Measurements from ENCODE around the gene SEC14L3.
A peak's percentile ranks its signal among the peaks of the same experiment; 100 is the strongest.

The SEC14L3 gene

DNA sequence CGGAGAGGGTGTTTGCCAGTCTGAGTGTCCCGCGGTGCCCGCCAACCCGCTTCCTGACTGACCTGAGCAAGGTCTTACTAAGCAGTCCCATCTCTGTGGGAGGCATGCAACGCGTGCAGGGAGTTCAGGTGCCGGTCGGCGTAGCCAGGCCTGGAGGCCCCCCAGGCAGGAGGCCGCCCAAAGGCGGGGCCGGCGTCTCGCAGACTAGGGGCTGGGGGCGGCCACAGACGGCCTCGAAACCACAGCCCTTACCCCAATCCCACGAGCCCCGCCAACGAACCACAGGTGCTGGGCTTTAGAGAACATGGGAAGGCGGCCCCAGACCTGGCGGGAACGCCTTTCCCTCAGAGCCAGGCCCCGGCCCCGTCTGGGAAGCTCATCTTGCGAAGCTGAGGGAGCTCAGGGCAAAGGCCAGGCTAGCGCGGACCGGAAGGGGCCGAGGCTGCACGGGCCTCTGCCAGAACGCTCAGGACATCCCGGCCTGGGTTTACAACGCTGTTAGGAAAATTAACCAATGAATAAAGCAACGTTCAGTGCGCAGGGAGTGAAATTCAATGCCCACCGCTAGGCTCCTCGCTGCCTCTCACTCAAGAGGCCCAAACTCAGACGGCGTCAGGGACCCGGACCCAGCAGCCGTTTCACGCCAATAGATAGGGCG is 48.4 kb downstream of the SEC14L3 start:
- DNase-seq, result peak in 6 of 14 donors; percentile 64 to 82 (median 78)

DNA sequence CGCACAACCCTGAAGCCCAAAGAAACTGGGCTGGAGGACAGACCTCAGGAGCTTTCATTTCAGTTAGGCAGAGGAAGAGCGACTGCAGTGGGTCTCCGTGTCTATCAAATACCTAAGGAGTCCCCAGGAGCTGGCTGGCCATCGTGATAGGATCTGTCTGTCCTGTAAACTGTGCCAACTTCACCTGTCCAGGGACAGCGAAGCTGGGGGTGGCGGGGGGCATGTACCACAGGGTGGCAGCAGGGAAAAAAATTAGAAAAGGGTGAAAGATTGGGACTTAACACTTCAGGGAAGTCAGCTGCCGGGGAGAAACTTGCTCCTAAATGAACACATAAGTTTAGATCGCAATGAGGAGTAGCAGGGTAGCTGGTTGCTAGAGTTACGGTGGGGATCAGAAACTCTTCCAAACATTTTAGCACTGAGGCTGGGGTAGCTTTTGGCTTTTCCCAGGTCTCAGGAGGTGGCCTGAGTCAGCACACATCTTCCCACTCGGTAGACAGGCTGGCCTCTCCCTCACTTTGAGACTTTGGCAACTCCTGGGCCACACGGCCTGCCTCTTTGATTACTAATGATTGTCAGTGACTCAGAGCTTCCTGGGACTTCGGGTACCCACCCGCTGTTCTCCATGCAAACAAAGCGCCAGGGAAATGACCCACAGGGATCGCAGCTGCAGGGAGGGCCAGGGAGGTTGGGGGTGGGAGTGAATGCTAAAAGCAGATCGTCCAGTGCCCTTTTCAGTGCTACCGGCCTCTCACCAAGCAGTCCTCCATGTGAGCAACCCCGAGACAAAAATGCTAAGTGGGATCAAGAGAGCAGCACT is 49.1 kb downstream of the SEC14L3 start:
- peak in 11 of 14 donors; percentile 54 to 94 (median 76) for DNase-seq

DNA sequence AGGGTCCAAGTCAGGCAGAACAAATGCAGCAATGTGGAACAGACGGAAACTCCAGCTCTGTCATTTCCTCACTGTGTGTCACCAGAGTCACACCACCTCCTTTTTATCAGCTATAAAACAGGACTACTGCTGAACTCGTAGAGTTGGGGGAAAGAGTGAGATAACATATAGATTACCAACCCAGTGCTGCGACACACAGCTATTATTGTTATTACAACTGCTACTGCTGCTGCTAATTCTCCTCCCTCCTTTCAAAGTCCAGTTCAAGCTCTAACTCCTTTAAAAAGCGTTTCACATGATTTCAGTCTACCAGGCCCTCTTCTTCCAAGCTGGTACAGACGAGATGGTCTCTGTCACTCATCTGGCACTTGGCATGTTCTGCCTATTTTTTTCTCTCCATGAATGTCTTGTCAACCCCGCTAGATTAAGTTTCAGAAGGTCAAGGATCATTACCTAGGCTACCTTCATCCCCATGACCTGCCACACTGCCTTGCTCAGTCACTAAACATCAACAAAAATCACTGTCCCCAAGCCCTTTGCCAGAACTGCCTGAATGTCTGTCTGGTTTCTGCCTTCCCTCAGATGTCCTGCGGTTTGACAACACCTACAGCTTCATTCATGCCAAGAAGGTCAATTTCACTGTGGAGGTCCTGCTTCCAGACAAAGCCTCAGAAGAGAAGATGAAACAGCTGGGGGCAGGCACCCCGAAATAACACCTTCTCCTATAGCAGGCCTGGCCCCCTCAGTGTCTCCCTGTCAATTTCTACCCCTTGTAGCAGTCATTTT is 49.9 kb downstream of the SEC14L3 start:
- no peak for DNase-seq

DNA sequence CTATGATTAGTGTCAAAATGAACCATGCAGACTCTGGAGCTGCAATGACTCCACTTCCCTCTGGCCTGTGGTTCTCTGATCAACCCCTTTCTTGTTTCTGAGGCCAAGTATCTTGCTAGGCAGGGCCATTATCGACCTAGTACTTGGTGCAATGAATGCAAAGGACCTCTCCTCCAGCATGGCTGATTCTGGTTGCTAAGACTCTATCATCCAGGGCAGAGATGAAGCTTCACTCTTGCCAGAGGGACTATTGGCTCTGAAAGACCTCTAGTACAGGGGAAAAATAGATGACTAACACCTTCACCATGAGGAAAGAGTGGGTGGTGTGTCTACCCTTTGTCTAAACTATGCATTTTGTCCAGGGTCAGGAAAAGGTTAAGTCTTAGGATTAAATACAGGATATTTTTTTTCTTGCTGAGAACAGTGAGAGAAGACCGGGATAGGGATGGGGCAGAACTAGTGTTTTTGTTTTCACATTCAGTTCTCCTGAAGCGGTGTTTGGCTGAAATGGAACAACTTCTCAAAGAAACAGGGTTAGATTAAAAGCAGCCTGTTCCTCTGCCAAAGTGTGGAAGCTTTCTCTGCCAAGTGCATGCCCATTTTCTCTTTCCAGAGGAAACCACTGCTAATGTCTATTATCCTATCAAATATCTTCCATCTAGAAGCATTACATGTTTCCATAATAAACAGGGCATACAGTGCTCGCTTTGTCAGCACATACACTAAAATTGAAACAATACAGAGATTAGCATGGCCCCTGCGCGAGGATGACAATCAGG is 51.3 kb downstream of the SEC14L3 start:
- DNase-seq, result no peak

DNA sequence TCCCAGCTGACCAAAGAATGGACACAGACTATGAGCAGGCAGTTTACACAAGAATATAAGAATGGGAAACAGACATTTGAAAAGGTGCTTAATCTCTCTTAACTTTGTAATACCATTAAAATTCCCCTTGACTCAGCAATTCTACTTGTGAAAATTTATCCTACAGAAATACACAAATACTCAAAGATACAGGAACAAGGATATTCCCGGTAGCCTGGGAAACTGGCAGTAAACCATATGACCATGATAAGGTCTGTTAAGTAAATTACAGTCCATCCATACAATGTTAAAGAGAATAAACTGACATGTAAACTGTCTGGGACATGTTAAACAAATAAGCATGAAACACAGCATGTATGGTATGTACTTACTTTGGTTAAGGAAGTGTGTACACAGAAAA is 55.0 kb downstream of the SEC14L3 start:
- no peak for DNase-seq

DNA sequence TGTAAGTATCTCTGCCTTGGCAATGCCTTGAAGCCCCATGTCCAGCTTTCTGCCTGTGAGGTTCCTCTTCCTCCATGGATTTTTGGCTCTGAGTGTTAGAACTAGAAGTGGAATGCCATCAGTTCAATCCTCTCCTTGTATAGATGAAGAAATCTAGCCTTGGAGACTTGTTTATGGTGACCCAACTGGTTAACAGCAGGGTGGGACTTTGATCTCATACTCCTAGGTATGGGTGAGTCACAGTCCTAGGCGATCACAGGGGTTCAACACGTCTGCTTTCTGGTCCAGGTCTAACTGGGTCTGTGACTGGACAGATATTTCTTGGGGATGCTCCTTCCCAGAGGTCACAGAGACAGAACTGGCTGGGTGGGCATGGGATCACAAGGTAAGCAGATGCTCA is 55.4 kb downstream of the SEC14L3 start:
- no peak for DNase-seq

DNA sequence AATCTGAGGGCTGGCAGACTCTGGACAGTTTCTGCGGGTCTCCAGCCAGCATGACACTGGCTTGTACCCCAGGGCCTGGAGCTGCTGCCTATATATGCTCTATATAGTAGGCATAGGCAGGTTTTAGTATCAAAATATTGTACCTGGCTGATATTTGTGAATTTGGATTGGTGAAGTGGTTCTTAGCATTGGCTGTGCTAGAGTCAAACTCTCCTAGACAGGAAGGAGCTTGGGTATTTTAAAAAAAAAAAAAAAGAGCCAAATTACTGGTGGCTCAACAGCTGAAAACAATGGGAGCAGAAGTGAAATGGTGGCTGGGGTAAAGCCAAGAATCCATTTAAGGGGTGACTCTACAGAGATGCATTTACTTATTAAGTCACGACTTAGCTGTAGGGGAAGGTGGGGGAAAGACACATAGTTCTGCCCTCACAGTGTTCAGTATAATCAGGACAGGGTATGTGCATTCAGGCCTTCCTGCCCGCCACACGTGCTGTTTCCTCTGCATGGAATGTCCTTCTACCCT is 57.2 kb downstream of the SEC14L3 start:
- DNase-seq, result no peak

DNA sequence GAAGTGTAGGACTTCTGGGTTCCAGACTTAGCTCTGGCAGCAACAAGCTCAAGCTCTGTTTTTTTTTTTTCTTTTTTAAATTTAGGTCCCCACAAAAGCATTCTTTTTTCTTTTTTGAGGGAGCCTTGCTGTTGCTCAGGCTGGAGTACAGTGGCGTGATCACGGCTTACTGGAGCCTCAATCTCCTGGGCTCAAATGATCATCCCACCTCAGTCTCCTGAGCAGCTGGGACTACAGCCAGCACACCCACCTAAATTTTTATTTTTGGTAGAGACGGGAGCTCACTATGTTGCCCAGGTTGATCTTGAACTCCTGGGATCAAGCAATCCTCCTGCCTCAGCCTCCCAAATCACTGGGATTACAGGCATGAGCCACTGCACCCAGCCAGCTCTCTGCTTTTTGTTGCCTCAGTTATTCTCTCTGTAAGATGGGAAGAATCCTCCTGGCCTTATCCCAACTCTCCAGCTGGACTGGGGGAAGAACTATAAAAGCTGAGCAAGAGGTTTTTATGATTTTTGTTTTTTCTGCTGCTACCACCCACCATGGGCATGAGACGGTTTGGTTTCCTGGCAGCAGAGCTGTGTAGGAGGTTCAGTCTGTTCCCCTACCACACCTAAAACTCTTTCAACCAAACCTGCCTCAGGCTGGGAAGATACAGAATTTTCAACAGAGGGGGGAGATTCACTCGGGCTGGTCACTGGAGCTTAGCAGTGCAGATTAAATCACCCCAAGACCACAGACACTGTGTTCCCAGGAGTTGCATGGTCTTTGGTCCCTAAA is 57.9 kb downstream of the SEC14L3 start:
- no peak for DNase-seq

DNA sequence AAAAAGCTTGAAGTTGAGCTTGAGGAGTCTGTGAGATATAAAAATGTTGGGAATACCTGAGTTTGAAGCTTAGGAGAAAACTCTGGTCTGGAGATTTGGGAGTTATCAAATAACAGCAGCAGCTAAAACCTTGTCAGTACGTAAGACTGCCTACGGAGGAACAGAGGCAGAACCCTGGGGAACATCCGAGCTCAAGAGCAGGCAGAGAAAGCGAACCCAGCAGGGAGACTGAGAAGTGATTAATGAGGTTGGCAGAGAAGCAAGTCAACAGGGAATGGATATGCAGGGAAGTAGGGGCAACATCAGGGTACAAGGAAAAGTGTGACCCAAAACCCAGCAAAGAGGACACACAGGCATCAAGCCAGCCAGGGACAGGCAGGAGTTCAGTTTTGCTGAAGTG is 58.8 kb downstream of the SEC14L3 start:
- DNase-seq, result no peak

DNA sequence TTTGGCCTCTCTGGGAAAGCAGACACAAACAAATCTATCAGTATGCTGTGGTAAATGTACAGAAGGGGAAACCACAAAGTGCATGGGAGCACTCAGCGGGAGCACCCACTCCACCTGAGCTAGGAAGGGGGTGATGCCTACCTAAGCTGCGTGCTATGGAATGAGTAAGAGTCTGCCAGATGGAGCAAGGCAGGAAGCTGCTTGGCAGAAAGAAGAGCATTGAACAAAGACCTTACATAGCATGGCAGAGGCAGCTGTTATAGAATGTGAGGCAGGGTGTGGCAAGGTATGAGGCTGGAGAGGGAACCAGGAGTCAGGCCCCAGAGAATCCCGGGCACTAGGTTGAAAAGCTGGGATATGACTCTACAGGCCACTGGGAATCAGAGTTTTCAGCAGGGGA is 60.0 kb downstream of the SEC14L3 start:
- DNase-seq, result no peak

All from C1 segment of cervical spinal cord (tissue), 14 donors.